Measurements from ENCODE around the gene PDZD2. TPM values are rescaled to one million over a fixed set of nuclear protein-coding genes. Genes with fewer than 3 reads are reported as not detected.
"Not testable (repeated sequence)": the region's sequence is repeated elsewhere in the genome, so short reads cannot be mapped to it uniquely, and the experiment has no call there.

Gene PDZD2
- total and polyA plus RNA-seq, 8 donors, result 16.2 to 49.8 (median 20.4) TPM

- no peak overlapping the region for H3K4me3 ChIP-seq
- H3K27ac ChIP-seq, result no peak overlapping the region
- no peak for ATAC-seq
- no peak for TF ChIP-seq CTCF (IDR thresholded peaks at IDR 0.05)
- DNase-seq, result no peak
- no peaks in the 10 kb centered on the region for H3K9me3 ChIP-seq
- H3K27me3 ChIP-seq, result no peaks in the 10 kb centered on the region
- intact Hi-C loops (cut with DNase I), result no loop called here
- no peaks in the 10 kb centered on the region for H3K4me1 ChIP-seq
- H3K36me3 ChIP-seq, result no peaks in the 10 kb centered on the region
Measured at GRCh38 chr5:31680528-31680927, 41.6 kb downstream of the PDZD2 start.

DNA sequence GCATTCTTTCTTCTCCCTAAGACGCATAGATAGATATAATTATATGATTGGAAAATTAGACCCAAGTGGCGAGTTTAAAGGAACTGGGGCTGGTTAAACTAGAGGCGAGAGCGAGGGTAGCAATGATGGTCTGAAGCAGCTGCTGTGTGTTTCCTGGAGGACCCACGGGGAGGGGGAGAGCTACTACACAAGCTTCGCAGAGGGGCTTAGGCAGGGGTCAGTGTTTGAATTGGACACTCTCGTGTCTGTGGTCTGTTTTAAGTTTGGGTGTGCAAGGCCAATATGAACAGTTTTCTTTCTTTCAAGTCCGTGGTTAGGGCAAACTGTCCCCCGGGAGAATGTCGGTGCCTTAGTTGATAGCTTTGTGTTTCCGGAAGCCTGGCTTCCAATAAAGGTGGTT lies 43.1 kb downstream of the PDZD2 start:
- no peak for ATAC-seq

GRCh38 chr5:31682851-31683250 lies 43.9 kb downstream of the PDZD2 start:
- TF ChIP-seq CTCF (IDR thresholded peaks at IDR 0.05), result no peak
- H3K36me3 ChIP-seq, result no peaks in the 10 kb centered on the region
- no peaks in the 10 kb centered on the region for H3K9me3 ChIP-seq
- H3K27ac ChIP-seq, result no peak overlapping the region
- H3K27me3 ChIP-seq, result no peaks in the 10 kb centered on the region
- no peak overlapping the region for H3K4me3 ChIP-seq
- no peaks in the 10 kb centered on the region for H3K4me1 ChIP-seq
- intact Hi-C loops (cut with DNase I), result no loop called here
- DNase-seq (no peak), ATAC-seq (no peak)

More for the DNA sequence above, 43.1 kb downstream of the PDZD2 start:
- Histone ChIP-seq H3K27me3 (no peaks in the 10 kb centered on the region), H3K27ac (no peak overlapping the region), H3K4me1 (no peaks in the 10 kb centered on the region), H3K36me3 (no peaks in the 10 kb centered on the region), H3K4me3 (no peak overlapping the region), H3K9me3 (no peaks in the 10 kb centered on the region)
- intact Hi-C loops (cut with DNase I), result no loop called here
- DNase-seq, result no peak
- no peak for TF ChIP-seq CTCF (IDR thresholded peaks at IDR 0.05)

DNA sequence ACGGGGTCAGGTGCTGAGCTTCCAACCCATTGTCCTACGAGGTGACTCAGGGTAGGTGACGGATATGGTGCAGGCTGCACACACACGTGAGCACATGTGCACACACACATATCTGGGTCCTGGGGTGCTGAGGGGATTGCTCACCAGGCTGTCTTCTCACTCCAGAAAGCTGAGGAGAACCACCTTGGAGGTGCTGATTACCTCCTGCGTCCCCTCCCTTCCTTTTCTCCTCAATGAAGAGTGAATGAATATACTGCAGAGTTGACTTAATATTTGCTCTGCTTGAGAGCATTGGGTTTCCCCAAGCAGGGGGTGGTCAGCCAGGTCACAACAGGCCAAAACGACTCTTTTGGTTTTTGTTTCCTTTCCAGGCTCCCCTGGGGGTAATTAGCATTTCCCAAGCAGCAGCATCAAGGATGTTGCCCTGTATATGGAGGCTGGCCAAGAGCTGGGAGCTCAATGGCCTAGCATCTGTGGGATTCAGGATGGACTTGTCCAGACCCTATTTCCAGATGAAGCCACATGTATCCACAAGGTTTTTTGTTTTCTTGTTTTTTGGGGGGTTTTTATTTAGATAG lies 49.7 kb downstream of the PDZD2 start:
- ATAC-seq, result no peak
- H3K9me3 ChIP-seq, result peaks cover 0 to 2% of the 10 kb centered on the region in 2 donors
- intact Hi-C loops (cut with DNase I), result no loop called here
- no peak for DNase-seq
- H3K27me3 ChIP-seq, result no peaks in the 10 kb centered on the region
- no peaks in the 10 kb centered on the region for H3K4me1 ChIP-seq
- no peak for TF ChIP-seq CTCF (IDR thresholded peaks at IDR 0.05)
- H3K36me3 ChIP-seq, result no peaks in the 10 kb centered on the region
- no peak overlapping the region for H3K4me3 ChIP-seq
- no peak overlapping the region for H3K27ac ChIP-seq

DNA sequence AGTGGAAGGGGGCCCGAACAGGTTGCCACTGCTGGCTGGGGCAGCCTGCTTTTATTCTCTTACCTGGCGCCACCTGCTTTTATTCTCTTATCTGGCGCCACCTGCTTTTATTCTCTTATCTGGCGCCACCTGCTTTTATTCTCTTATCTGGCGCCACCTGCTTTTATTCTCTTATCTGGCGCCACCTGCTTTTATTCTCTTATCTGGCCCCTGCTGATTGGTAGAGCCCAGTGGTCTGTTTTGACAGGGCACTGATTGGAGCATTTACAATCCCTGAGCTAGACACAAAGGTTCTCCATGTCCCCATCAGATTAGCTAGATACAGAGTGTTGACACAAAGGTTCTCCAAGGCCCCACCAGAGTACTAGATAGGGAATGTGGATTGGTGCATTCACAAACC lies 52.5 kb downstream of the PDZD2 start:
- DNase-seq; ATAC-seq; H3K4me1 ChIP-seq; H3K27me3 ChIP-seq; H3K4me3 ChIP-seq; H3K36me3 ChIP-seq; H3K27ac ChIP-seq; intact Hi-C loops (cut with DNase I); H3K9me3 ChIP-seq: not testable (repeated sequence)

- ATAC-seq (no peak), DNase-seq (no peak)
- Histone ChIP-seq H3K36me3 (no peaks in the 10 kb centered on the region), H3K4me1 (no peaks in the 10 kb centered on the region), H3K9me3 (peaks cover 0 to 2% of the 10 kb centered on the region in 2 donors), H3K27ac (no peak overlapping the region), H3K27me3 (no peaks in the 10 kb centered on the region), H3K4me3 (no peak overlapping the region)
- no peak for TF ChIP-seq CTCF (IDR thresholded peaks at IDR 0.05)
- intact Hi-C loops (cut with DNase I), result no loop called here
Measured at GRCh38 chr5:31692561-31693221, 53.8 kb downstream of the PDZD2 start.

All from left lung (tissue), 10 donors.